ENCODE measurements around the gene R3HDM2.

R3HDM2 gene

DNA sequence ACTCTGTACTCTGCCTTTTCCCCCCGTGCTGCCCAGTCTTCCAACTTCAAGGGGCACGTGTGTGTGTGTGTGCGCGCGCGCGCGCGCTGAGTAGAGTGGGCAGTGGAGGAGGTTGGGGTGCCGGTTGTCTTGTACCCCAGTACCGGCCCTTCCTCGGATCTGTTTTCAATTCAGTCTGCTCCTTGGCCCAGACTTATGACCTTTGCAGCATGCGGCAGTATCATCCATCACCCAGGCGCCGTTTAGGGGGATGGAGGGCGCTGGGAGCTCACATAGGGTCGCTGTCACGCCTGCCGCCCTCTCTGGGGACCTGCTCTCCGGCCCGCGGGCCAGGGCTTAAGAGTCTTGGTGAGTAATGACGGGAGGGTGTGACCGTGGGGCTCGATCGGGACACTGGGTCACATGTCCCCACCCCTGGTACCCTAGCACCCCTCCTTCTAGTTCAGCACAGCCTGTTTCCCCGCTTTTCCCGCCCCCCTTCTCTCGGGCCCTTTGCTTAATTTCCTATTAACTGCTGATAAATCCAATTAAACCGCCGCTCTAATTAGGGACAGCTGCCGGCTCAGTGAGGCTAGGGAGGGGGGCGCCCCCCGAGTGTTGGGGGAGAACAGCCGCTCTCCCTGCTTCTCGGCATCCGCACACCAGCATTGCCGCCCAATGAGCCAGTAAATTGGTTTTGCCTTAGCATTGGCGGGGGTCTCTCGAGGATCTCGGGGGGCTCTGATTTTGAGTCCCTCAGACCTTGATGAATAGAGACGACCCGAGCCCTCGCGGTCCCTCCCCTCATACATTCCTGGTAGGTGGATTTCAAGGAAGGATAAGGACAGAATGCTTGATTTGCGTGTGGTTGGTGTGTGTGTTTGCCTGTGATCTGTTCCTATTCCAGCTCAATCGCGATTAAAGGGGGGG is 189.2 kb downstream of the R3HDM2 start:
- TF ChIP-seq TAF1 (IDR thresholded peaks at IDR 0.05; ENCODE audit: borderline replicate concordance, insufficient read depth, low read length), result no peak
- no peak for TF ChIP-seq FOXP2 (optimal IDR thresholded peaks at IDR 0.05; ENCODE audit: borderline replicate concordance, extremely low read depth, extremely low read length, insufficient read depth)
- no peak for TF ChIP-seq POLR2AphosphoS5 (IDR thresholded peaks at IDR 0.05; ENCODE audit: low read depth, low read length)
- no peak for TF ChIP-seq SIN3A (IDR thresholded peaks at IDR 0.05; ENCODE audit: borderline replicate concordance, insufficient read depth, low read length)
- TF ChIP-seq, protein P1, sequence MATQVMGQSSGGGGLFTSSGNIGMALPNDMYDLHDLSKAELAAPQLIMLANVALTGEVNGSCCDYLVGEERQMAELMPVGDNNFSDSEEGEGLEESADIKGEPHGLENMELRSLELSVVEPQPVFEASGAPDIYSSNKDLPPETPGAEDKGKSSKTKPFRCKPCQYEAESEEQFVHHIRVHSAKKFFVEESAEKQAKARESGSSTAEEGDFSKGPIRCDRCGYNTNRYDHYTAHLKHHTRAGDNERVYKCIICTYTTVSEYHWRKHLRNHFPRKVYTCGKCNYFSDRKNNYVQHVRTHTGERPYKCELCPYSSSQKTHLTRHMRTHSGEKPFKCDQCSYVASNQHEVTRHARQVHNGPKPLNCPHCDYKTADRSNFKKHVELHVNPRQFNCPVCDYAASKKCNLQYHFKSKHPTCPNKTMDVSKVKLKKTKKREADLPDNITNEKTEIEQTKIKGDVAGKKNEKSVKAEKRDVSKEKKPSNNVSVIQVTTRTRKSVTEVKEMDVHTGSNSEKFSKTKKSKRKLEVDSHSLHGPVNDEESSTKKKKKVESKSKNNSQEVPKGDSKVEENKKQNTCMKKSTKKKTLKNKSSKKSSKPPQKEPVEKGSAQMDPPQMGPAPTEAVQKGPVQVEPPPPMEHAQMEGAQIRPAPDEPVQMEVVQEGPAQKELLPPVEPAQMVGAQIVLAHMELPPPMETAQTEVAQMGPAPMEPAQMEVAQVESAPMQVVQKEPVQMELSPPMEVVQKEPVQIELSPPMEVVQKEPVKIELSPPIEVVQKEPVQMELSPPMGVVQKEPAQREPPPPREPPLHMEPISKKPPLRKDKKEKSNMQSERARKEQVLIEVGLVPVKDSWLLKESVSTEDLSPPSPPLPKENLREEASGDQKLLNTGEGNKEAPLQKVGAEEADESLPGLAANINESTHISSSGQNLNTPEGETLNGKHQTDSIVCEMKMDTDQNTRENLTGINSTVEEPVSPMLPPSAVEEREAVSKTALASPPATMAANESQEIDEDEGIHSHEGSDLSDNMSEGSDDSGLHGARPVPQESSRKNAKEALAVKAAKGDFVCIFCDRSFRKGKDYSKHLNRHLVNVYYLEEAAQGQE (IDR thresholded peaks at IDR 0.05; ENCODE audit: insufficient read depth in 1 of 2, low read depth in 2 of 2, low read length in 2 of 2), result no peak

DNA sequence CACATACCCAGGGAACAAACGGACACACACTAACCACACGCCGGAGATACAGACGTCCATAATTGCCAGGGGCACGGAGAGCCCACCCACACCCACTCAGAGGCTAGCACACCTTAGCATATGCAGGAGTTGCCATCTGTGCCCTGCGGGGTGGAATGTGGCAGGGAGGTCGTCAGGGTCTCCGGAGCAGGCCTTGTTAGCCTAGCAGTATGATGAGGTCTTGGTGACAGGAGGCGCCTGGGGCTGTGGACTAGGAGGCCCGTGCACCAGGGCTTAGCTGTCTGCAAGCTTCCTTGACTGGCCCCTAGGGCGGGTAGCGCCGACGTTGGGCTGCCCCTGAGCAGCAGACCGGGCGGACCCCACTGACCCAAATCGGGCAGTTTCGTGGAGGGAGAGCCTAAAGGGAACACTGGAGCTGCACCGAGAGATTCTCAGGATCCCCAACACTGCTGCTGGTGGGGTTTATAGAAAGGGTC is 189.9 kb downstream of the R3HDM2 start:
- no peak for TF ChIP-seq SIN3A (IDR thresholded peaks at IDR 0.05; ENCODE audit: borderline replicate concordance, insufficient read depth, low read length)
- no peak for TF ChIP-seq TAF1 (IDR thresholded peaks at IDR 0.05; ENCODE audit: borderline replicate concordance, insufficient read depth, low read length)
- TF ChIP-seq, protein P1 (IDR thresholded peaks at IDR 0.05; ENCODE audit: insufficient read depth in 1 of 2, low read depth in 2 of 2, low read length in 2 of 2), result no peak
- no peak for TF ChIP-seq POLR2AphosphoS5 (IDR thresholded peaks at IDR 0.05; ENCODE audit: low read depth, low read length)
- TF ChIP-seq FOXP2 (optimal IDR thresholded peaks at IDR 0.05; ENCODE audit: borderline replicate concordance, extremely low read depth, extremely low read length, insufficient read depth), result no peak

DNA sequence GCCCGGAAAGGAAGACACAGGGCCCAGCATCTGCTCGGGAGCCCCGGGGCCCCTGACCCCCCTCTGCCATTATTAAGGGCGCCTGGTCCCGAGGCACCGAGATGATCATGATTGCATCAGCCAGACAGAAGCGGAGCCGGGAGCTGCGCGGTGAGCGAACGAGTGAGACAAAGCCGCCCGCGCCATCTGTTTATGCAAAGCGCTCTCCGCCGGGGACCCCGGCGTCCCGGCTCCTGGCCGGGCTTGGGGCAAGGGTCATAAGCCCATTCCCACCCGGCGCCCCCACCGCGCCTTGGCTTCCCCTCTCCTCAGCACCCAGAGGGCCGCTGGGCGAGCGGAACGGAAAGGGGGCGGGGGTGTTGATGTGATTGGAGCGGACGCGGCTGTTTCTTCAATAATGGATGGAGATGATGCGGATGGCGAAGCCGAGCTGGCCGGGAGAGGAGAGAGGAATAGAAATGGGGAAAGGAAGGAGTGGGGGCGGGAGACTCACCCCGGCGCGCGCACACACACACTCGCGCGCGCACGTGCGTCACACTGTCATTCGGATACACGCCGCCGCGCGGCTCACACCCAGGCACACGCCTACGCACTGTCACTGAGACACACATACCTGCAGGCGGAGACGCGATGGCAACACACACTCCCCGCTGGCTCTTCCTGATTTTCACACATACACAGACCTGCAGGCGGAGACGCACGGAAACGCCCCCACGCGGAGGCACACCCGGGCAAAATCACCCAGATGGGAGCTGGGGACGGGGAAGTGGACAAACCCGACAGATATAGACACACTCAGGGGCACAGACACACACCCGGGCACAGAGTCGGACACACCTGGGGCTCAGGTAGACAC is 190.5 kb downstream of the R3HDM2 start:
- TF ChIP-seq FOXP2 (optimal IDR thresholded peaks at IDR 0.05; ENCODE audit: borderline replicate concordance, extremely low read depth, extremely low read length, insufficient read depth), result no peak
- TF ChIP-seq SIN3A (IDR thresholded peaks at IDR 0.05; ENCODE audit: borderline replicate concordance, insufficient read depth, low read length), result peak; percentile 44; the same call in 1 of the 2 replicates
- TF ChIP-seq, protein P1 (IDR thresholded peaks at IDR 0.05; ENCODE audit: insufficient read depth in 1 of 2, low read depth in 2 of 2, low read length in 2 of 2), result no peak

DNA sequence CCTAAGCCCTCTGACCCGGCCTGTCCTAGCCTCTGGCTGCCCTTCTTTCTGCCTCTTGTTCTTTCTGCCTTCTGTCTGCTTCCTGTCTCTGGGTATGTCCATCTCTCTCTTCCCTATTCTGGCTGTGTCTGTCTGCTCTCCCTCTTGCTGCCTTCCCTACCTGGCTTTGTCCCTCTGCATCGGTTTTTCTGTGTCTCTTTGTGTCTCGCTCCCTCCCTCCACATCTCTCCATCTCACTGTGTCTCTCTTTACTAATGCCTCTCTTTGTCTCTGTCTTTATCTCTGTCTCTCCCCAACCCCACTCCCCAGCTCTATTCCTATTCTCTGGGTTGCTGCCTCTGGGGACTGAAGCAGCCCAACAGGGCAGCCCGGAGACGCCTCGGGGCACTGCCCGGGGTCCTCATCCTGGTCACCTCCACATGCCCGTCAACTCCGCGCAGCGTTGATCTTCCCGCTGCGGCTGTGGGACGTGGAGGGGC is 191.2 kb downstream of the R3HDM2 start:
- TF ChIP-seq, protein P1 (IDR thresholded peaks at IDR 0.05; ENCODE audit: insufficient read depth in 1 of 2, low read depth in 2 of 2, low read length in 2 of 2), result no peak
- TF ChIP-seq TAF1 (IDR thresholded peaks at IDR 0.05; ENCODE audit: borderline replicate concordance, insufficient read depth, low read length) (no peak), FOXP2 (optimal IDR thresholded peaks at IDR 0.05; ENCODE audit: borderline replicate concordance, extremely low read depth, extremely low read length, insufficient read depth) (no peak), SIN3A (IDR thresholded peaks at IDR 0.05; ENCODE audit: borderline replicate concordance, insufficient read depth, low read length) (no peak), POLR2AphosphoS5 (IDR thresholded peaks at IDR 0.05; ENCODE audit: low read depth, low read length) (no peak)

Data from PFSK-1 (cell line).